Transverse colon (tissue), 3 donors: Measurements from ENCODE around the gene N4BP2.

Source experiments
- CTCF ChIP-seq, 5 experiments: fragments of 200-600 bp in 3 of 5; fragments of 450-650 bp in 2 of 5; sonication (generic) in 3 of 5; IDR thresholded peaks; 1 replicate in 2 of 5; 2 replicates in 3 of 5; pipeline ENCODE4 v1.5.1; 2016 to 2017; ENCODE audit warnings: antibody characterized with exemption in 5 of 5, inconsistent platforms in 3 of 5, mild to moderate bottlenecking in 2 of 5, moderate library complexity in 1 of 5
- EP300 ChIP-seq: sonication (generic); formaldehyde crosslinking; IDR thresholded peaks from one replicate; pipeline ENCODE4 v1.6.1; 2017; ENCODE audit warnings: antibody characterized with exemption, low read depth
- POLR2A ChIP-seq: fragments of 450-650 bp; IDR thresholded peaks from one replicate; pipeline ENCODE4 v1.6.1; 2016; ENCODE audit warnings: antibody characterized with exemption, mild to moderate bottlenecking, moderate library complexity

- TF ChIP-seq CTCF (IDR thresholded peaks at IDR 0.05) (no peak), EP300 (no peak), POLR2A (no peak)
Measured at GRCh38 chr4:40170588-40170987, 113.9 kb downstream of the N4BP2 start.
